ENCODE measurements around the gene RNU6-8.

Gene RNU6-8

DNA sequence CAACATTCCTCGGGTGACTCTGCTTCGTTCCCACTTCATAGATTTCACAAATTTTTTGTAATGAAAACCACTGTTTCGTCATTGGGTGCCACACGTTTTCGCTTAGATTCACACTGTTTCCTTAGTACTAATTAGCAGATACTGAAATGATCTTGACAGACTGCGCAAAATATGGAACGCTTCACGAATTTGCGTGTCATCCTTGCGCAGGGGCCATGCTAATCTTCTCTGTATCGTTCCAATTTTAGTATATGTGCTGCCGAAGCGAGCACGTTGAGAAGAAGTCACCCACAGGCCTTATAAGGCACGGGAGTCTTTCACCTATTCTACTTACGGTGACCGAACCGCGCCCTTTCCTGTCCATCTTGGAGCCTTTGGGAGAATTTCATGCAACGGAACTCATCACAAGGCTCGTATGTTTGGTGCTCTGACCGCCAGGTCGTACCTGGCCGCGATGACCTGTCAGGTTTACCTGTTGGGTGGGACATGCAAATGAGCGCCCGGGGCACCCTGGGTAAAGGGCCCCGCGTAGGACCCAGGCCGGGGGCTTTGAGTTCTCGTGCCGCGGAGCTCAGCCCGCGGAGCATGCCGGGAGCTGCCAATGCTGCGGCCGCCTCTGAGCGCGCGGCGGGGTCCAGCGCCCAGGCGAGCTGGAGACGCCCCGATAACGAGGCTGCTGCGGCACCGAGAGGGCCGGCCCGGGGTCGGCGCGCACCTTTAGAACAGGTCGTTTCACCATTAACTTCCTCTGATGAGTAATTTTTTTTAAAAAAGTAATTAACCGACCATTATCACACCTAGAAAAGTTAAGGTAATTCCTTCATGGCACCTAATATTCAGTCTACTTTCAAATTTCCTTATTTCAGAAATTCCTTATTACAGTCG lies at the start of gene RNU6-8:
RNU6-8 (minus strand) TSS at position 272 of the 885 bp plus-strand sequence.
- DNase-seq, result peak; percentile 98

DNA sequence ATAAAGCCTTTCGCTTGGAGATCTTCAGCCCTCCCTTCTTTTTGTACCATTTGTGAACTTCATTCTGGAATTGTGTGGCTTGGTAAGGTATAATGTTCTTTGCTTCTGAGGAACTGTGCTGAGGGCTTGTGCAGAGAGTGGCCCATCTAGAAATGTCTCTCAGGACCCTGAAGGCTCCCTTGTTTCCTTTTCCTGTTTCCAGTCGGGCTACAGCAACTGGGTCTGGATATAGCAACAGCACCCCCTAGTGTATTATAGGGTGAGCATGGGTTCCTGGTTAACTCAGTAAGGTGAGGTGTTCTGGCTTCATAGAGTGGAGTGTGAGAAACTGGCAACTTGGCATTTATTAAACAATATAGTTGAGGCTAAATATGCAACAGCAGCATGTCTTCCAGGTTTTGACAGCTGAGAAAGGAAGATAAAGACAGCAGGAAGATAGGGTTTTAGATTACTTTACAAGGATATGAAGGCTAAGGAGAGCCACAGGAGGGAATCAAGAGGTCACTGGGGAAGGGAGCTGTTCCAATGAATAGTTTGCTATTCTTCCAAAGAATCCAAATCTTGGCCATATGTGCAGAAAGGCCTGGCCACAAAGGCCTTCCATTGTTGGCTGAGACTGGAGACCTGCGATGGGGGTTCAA lies 49.1 kb upstream of the RNU6-8 start:
- peak; percentile 100 for DNase-seq

DNA sequence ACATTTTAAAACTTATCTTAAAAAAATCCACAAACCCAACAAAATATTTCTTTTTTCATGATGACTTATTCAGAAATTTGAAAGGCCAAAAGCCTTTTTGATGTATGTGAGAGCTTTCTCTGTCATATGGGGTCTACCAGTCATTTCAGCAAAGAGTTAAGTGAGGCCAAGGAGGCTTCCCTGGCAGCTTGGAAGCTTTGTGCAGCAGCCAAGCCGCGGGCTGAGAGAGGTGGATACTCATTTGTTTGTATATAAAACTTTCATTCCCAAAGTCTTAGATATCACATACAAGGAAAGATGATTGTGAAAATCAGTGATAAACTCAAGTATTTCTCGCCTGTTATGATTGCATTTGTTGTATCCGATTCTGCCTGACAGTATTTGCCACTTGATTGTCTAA lies 48.5 kb upstream of the RNU6-8 start:
- no peak for DNase-seq

DNA sequence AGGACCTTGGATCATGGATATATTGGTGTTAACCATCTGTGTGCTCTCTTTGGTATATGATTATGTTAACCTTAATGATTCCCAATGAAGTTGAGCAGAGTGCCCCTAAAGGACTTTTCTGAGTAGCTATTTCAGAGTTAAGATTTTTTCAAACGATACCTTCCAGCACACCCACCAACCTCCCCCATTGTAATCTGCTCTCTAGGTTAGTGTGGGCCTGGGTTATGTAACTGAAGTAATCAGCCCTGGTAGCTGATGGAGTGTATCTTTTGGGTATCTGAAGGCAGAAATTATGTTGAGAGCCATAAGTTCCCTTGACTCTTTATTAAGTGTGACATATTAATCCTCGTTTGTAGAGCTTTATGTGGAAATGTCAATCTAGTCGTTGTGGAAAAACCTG lies 47.6 kb upstream of the RNU6-8 start:
- no peak for DNase-seq

DNA sequence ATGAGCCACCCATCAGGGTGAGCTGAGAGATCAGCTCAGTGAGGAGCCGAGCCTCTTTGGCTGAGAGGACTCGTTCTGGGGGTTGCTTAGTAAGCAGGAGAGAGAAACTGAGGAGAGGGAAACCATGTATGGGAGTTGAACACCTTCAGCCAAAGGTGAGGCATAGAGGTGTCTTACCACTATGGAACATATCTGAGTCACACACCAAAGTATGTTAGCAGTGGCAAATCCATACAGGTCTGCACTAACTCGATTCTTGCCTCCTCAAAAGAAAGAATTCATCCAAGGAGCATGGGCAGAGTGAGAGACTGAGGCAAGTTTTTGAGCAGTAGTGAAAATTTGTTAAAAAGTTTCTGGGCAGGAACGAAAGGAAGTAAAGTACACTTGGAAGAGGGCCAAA lies 46.7 kb upstream of the RNU6-8 start:
- no peak for DNase-seq

DNA sequence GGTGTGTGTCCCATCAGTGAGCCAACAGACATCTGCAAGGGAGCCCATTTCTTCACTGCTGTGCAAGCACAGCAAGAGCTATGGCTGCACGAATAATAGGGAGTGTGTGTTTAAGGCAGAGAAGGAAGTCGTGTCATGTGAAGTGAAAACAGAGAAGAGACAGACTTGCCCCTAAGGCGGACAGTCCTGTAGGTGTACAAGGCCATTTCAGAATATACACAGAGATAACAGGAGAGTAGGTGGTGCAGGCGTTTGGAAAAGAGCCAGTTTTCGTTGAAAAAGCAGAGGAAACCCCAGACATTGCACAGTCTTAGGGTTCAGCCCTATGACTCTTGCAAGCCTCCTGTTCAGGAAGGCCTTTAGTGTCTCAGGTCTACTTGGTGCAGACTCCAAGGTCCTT lies 46.3 kb upstream of the RNU6-8 start:
- no peak for DNase-seq

DNA sequence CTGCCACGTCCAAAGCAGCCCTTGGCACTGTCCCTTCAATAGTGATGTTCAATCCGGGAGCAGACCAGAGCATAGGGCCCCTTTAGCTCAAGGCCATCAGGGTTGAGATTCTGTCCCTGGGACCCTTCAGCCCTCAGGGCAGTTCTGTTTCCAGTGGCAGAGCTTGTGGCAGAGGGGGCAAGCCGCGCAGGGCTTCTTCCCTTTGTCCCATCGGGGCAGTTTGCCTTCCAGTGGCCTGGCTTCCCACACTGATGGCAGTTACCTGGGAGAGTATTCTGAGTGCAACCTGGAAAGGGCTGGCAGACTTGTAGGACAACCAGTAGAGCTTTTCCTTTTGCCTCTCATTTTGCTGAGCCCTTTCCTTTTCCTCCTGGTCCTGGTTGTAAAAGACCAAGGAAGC lies 43.7 kb upstream of the RNU6-8 start:
- no peak for DNase-seq

DNA sequence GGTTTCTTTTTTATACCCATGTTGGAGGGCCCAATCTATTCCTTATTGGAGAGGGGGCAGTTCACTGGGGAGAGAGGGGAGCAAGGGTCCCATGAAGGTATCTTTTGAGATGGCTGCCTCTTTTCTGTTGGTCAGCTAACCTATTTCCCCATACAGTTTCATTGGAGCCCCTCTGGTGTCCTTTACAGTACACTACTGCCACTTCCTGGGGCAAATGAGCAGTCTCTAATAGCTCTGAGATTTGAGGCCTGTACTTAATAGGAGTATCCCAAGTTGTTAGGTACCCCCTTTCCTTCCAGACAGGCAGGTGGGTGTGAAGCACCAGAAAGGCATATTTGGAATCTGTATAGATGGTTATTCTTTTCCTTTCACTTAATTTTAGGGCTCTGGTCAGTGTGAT lies 41.3 kb upstream of the RNU6-8 start:
- DNase-seq, result no peak

DNA sequence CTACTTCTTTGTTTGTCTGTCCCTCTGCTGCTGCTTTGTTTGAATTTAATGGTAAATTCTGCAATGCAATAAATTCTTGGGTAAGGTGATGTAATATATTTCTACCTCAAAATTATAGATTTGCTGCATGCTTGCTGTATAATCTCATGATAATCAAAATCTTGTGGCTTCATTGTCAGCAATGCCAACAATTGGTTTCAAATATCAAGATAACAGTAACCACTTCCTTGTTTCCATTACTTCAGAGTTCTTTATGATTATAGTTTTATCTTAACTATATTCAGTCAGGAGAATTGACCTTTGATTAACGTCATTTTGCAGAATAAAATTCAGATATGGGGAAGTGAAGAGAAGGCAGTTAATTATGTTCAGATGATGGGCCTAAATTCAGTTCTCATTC lies 30.2 kb upstream of the RNU6-8 start:
- no peak for DNase-seq

DNA sequence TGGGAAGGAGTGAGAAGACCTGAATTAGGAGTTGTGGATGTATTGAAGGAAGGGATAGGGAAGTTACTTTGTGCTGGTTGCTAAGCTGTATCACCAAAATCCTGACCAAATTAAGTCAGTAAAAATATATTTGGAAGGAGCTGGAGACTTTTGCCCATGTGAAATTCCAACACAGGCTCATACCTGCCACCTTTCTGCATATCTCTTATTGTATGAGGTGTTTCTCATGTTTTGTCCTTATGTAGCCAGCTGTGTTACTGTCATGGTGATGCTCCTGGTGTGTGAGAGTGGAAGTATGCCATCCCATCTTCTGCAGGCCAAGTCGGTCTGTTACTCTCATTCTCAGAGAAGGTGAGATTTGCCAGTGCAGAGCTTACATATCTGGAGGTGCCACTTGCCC lies 29.4 kb upstream of the RNU6-8 start:
- no peak for DNase-seq

DNA sequence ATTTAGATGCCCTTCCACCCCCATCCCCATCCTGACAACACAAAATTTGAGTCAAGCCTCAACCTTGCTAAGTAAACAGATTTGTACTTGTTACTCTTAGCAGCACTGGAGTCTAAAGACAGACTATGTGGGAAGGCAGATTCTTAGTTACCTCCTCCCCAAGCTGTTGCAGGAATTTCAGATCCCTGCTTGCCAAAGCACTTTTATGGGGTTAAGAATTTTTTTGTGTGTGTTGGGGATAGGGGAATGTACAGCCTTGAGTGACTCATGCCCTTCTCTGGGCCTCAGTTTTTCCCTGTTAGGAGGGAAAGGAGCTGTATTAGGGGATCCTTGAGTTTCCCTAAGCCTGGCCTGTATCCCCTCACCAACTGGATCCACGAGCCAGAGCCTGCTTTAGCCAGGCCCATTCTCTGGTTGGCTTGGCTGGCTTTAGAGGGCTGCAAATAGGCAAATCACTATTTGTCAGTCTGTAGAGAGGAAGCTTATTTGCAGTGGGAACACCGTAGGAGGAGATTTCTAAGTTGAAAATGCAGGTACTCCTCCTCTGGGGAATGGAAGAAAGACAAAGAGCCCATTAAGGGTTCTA lies 27.7 kb upstream of the RNU6-8 start:
- DNase-seq, result no peak

DNA sequence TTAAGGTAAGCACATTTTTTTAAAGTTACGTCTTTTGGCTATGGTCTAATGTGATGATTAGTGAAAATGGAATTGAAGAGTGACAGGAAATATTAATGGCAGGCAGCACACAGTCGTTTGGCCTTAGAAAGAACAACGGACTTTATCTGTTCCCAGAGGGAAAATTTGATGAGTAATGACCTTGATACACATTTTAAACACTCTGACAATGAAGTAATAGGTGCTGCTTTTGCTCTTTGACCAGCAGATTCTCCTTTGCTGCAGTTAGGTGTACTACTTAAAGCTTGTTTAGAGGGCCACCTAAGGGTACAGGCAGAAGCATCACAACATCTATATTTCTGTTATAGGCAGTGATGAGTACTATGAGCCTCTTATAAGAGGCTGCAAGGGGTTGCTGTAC lies 27.1 kb upstream of the RNU6-8 start:
- DNase-seq, result no peak

DNA sequence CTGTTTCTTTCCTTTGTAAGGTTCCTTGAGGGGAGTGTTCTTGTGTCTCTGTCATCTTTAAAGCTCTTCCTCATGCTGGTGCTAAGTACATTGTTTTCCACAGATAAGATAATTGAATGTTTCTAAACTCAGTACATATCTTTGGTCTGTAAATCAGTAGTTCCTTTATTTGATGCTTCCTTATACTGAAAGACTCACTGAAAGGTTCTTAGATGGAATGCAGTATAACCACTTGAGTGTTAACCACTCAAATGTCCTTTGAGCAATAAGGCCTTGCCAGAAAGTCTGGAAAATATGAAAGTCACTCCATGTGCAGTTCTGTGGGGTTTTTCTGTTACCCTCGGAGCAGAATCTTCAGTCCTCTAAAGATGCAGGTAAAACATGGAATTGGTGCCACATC lies 23.0 kb upstream of the RNU6-8 start:
- DNase-seq, result peak; percentile 92

DNA sequence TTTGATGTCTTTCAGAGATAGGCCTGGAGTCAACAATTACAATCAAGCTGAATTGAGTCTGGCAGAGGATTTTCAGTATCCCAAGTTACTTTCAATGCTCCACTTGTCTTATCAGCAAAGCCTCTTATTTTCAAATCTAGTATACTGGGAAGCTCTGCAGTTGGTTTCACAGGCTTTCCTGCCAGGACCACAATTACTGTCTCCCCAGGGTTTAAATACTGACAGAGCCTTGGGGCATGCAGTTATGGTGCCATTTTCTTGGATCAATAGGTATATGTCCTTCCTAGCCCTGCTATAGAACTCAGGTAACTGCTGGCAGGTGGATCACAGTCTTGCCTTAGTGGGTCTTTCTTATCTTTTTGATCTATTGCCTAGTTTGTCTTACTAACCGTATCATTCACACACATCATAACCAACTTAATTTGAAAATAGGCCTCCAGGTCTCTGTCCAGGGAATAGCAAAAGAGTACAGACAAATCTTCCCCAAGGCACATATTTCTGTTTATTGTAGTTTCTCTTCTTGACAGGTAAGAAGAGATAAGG lies 22.4 kb upstream of the RNU6-8 start:
- DNase-seq, result no peak

DNA sequence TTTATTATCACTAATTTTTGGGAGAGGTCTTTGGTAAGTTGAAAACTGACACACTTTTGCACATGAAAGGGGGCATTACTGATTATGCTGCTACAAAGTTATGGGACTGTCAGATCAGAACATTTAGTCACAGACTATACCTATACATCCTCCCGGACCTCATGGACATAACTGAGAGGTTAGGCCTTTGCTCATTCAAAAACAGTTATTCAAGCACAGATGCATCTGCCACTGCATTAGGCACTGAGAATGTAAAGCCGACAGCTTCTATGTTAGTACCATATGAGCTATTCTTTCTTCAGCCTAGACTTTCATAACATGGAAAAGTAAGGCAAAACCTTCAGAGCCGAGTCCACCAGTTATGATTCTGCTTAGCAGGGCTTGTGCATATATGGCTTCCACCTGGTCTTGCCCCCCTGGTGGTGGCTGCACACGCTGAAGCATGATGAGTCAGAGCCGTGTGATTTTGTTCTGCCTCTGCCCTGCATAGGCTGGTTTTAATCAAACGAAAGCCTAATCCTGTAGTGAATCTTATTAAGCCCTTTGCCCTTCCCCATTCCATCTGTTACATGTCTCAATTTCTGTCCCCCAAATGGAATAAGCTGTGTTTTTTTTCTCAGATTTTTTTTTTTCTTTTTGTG lies 21.8 kb upstream of the RNU6-8 start:
- no peak for DNase-seq

DNA sequence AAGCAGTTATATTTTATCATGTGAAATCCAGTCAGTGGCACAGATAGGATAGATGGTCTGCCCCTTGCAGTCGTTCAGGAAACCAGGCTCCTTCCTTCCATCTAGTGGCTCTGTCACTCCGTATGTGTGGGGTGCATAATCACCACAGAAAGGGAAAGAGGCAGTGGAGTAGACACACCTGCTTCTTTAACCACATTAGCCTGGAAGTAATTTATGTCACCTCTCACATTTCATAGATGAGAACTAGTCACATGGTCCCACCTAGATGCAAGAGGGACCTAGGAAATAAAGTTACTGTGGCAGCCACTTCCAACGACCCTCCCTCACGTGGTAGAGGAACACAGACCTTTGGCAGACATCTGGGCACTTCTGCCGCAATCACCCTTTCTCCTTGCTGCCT lies 14.2 kb upstream of the RNU6-8 start:
- DNase-seq, result peak; percentile 100

DNA sequence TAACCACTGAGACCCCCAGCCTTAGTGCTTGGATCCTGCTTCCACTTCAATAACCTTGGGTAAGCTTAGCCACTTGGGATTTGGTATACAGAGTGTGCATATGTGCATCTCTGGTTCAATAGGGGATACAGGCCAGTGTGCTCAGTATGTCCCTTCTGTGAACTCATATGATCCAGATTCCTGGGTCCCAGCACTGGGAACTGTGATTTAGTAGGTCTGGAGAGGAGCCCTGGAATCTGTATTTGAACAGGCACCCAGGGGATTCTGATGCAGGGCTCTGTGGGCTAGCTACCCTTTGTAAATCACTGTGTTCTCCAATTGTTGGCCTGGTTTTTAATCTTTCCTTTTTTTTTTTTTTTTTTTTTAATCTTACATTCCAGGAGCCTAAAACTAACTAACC lies 9.8 kb upstream of the RNU6-8 start:
- DNase-seq, result no peak

DNA sequence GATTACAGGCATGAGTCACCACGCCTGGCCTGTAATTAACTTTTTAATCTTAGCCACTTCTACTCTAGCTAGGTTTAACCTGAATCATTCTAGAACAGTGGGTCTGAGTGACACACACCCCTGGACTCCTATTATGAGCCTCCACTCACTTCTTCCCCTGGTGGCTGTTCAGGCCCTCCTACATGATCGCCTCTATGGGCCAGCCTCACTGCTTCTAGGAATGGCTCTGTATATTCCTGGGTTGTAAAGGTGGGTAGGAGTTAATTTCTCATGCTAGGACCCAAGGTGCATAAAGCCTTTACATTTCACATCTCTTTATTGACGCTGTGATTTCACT lies 8.0 kb upstream of the RNU6-8 start:
- no peak for DNase-seq

DNA sequence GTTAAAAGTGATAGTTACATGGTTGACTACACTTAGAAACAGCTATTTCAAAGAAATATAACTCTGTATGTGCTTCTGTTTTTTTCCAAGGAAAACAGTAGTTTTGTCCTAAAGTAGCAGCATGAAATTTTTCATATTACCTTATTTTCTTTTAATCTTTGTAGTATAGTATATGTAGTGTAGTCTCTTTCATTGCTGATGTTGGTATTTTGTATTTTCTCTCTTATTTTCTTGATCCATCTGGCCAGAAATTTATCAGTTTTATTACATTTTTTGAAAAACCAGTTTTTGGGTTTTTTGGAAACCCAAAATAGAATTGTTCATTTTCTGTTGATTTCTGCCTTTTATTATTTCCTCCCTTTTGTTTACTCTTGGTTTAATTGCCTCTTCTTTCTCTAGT lies 6.4 kb upstream of the RNU6-8 start:
- DNase-seq, result no peak

DNA sequence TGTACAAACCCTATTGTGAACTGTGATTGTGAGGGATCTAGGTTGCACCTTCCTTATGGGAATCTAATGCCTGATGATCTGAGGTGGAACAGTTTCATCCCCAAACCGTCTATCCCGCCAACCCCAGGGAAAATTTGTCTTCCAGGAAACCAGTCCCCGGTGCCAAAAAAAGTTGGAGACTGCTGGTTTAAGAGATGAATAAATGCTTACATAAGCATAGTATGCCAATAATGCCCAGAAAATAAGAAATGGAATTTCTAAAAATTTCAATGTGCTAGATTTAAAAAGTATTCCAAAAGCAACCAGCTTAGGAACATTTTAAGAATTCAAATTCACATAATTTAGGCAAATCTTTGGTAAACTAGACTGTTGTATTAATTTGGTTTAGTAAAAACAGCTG lies 5.4 kb upstream of the RNU6-8 start:
- DNase-seq, result no peak

DNA sequence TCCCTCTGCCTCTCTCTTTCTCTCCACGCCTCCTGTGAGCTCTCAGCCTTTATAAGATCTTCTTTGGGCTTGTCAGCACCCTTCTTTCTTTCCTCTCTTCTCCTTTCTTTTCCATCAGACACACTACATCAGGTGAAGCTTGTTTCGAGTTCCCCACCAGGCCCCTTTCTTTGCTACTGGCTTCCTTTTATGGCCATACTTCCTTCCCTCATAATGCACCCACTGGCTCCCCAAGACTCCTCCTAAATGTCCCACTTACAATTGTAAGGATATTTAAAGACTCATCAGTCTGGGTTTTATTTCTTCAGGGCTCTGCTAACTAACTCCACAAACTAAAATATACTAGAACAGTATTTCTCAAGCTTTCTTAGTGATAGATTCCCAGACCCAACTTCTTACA lies 3.5 kb upstream of the RNU6-8 start:
- no peak for DNase-seq

DNA sequence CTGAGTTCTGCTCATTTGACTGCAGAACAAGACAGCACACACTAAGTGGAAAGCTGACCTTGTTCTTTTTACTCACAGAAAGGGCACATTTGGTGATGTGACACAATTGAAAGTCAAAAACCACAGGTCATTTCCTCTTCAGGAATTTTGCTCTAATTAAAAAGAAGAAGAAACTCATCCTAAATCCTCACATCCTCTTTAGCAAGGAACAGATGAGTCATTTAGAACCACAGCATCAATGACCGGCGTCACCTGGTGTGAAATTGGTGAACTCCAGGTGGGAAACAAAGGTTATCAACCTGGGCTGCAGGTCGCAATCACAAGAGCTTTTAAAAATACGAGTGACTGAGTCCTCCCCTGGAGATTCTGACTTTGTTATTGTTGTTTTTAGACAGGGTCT lies 2.9 kb upstream of the RNU6-8 start:
- no peak for DNase-seq

DNA sequence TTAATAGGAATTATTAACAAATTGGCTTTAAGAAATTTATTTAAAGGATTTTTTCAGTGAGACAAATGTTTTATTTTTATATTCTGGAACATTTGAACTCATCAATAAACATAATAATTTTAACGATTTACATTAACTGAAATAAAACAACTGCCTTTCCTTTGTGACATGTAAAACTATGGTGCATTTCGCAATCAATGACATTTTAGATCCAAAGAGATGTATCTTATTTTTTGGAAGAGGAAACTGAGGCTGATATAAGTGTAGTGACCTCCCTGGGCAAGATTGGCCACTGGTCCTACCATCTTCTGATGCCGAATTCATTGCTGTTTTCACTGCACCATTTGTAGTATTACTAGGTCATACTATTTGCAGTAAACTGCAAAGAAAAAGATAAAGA lies 2.5 kb upstream of the RNU6-8 start:
- DNase-seq, result no peak

DNA sequence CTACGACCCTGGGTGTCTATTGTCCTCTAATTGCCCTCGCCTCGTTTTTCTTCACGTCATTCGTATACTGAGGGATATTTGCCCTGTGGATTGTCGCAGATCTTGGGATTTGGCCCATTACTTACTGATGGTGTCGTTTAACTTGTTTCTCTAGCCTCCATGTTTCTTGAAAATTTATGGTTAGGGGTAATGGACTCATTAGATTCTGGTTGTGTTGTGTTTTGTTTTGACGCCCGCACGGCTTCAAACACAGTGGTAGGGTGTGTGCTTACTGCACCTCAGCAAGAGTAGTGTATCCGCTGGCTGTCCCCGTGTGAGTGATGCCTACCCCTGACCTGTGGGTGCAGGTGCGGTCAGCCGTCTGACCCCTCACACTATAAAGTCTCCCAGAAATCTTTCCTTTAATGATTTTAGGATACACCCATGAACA lies 874 bp upstream of the RNU6-8 start:
- DNase-seq, result peak; percentile 96
